Panc1 (cell line): ENCODE measurements around the gene NRG2. TPM values are rescaled to one million over a fixed set of nuclear protein-coding genes. Genes with fewer than 3 reads are reported as not detected.

ENCODE experiments used
- ATAC-seq: fragments of 200-7000 bp; cut with Tn5 transposase; 2 replicates; pipeline ENCODE4 v1.9.1; 2020; ENCODE audit warnings: mild to moderate bottlenecking, moderate library complexity
- BruUV-seq: library from RNA; stranded (reverse); fragments of 400-500 nt; replicated peaks from 2 replicates; lab custom pipeline; 2021; lab: Mats Ljungman, UMichigan
- CTCF ChIA-PET: fragments of 300-600 bp; sonication (Branson Sonifier 250); formaldehyde crosslinking; loops from one replicate; lab custom pipeline; 2022; ENCODE audit warnings: antibody characterized with exemption; lab: Charles Lee
- POLR2A ChIA-PET: fragments of 300-600 bp; sonication (Branson Sonifier 250); formaldehyde crosslinking; loops from one replicate; lab custom pipeline; 2022; ENCODE audit warnings: antibody characterized with exemption; lab: Charles Lee
- DNase-seq: peaks from one replicate; pipeline ENCODE4 v3.0.0-alpha.2; 2010; ENCODE audit warnings: low read depth, low spot score
- H3K27ac ChIP-seq: 2 replicates; pipeline ENCODE4 v1.5.1; 2011; ENCODE audit warnings: mild to moderate bottlenecking, low read length, inconsistent platforms
- H3K27me3 ChIP-seq: fragments of 200-500 bp; sonication (Bioruptor generic); 2 replicates; pipeline ENCODE4 v1.6.0; 2014; ENCODE audit warnings: low read length, inconsistent platforms; ENCODE audit not compliant: control insufficient read depth, insufficient read depth
- H3K36me3 ChIP-seq: fragments of 200-500 bp; sonication (Bioruptor generic); 2 replicates; pipeline ENCODE4 v1.5.1; 2014; ENCODE audit warnings: inconsistent platforms, mild to moderate bottlenecking, low read length, moderate library complexity; ENCODE audit not compliant: control insufficient read depth, insufficient read depth
- H3K4me1 ChIP-seq: 2 replicates; pipeline ENCODE4 v1.5.1; 2011; ENCODE audit warnings: inconsistent platforms, mild to moderate bottlenecking, low read length, moderate library complexity; ENCODE audit not compliant: control insufficient read depth, insufficient read depth
- H3K4me3 ChIP-seq, 2 experiments: 2 replicates each; pipeline ENCODE4 v1.5.1; 2011 to 2012; ENCODE audit warnings: low read depth in 2 of 2, low read length in 2 of 2, mild to moderate bottlenecking in 2 of 2, inconsistent platforms in 1 of 2, moderate library complexity in 1 of 2
- H3K9me3 ChIP-seq: fragments of 200-500 bp; sonication (Bioruptor generic); 2 replicates; pipeline ENCODE4 v1.5.1; 2014; ENCODE audit warnings: low read depth, mild to moderate bottlenecking, inconsistent platforms, low read length, moderate library complexity; ENCODE audit not compliant: control insufficient read depth, insufficient read depth
- CTCF ChIP-seq: fragments of 450-650 bp; IDR thresholded peaks from 2 replicates; pipeline ENCODE4 v1.5.1; 2017; ENCODE audit warnings: mild to moderate bottlenecking
- POLR2AphosphoS5 ChIP-seq: IDR thresholded peaks from 2 replicates; pipeline ENCODE4 v1.6.1; 2012; ENCODE audit warnings: mild to moderate bottlenecking, low read depth, low read length, moderate library complexity
- REST ChIP-seq, 2 experiments: IDR thresholded peaks; 2 replicates each; pipeline ENCODE4 v1.6.1; 2011 to 2012; ENCODE audit warnings: low read depth in 2 of 2, control low read depth in 1 of 2, low read length in 1 of 2, mild to moderate bottlenecking in 1 of 2, moderate library complexity in 1 of 2; ENCODE audit not compliant: insufficient read depth in 1 of 2
- SIN3A ChIP-seq: IDR thresholded peaks from 2 replicates; pipeline ENCODE4 v1.6.1; 2012; ENCODE audit warnings: low read depth, mild to moderate bottlenecking, low read length, moderate library complexity, borderline replicate concordance; ENCODE audit not compliant: insufficient read depth
- TCF7L2 ChIP-seq: IDR thresholded peaks from 2 replicates; pipeline ENCODE4 v1.6.1; 2011; ENCODE audit warnings: mild to moderate bottlenecking, low read depth, low read length, inconsistent platforms
- in situ Hi-C: cut with HindIII; loops from 2 replicates; pipeline ENCODE4 v1.10.0; 2016; ENCODE audit warnings: low sequenced_read_pairs, low pct_unique_long_range_greater_than_20kb
- intact Hi-C: fragments of 100-400 bp; cut with micrococcal nuclease; formaldehyde crosslinking; loops from one replicate; pipeline ENCODE4 v1.10.0; 2022; ENCODE audit not compliant: unreplicated experiment
- total RNA-seq: library from RNA; stranded (reverse); gene quantifications from one replicate; pipeline ENCODE4 v1.2.1, GENCODE V29; 2021; ENCODE audit not compliant: unreplicated experiment

Gene NRG2
- total RNA-seq, 1 experiment from 2014 or later: 20.2 TPM

GRCh38 chr5:139872052-139872766 is 170.9 kb downstream of the NRG2 start:
- Histone ChIP-seq H3K9me3 (no peaks in the 10 kb centered on the region), H3K27ac (no peak overlapping the region), H3K27me3 (no peaks in the 10 kb centered on the region), H3K4me3 (no peak overlapping the region), H3K4me1 (no peaks in the 10 kb centered on the region), H3K36me3 (no peaks in the 10 kb centered on the region)
- in situ Hi-C loops (no loop called here), intact Hi-C loops (no loop called here)
- no peak for ATAC-seq
- BruUV-seq: no TSS peak
- POLR2A ChIA-PET: interaction anchor here (0.9 kb wide), 1 partner anchor 8 kb away, joined by 4 read pairs; no protein-coding TSS in a partner anchor
- TF ChIP-seq CTCF (no peak; the same call in 1 of the 2 replicates), TCF7L2 (no peak), POLR2AphosphoS5 (no peak), SIN3A (no peak), REST (IDR thresholded peaks at IDR 0.05; ENCODE audit: insufficient read depth in 1 of 2, low read depth in 2 of 2, low read length in 1 of 2) (no peak)
- DNase-seq: no peak
- CTCF ChIA-PET: no interaction called here

- Histone ChIP-seq H3K27ac (no peak overlapping the region), H3K9me3 (no peaks in the 10 kb centered on the region), H3K4me3 (no peak overlapping the region), H3K36me3 (no peaks in the 10 kb centered on the region), H3K27me3 (no peaks in the 10 kb centered on the region), H3K4me1 (no peaks in the 10 kb centered on the region)
- no peak for TF ChIP-seq TCF7L2
- no peak for TF ChIP-seq POLR2AphosphoS5
- no peak for TF ChIP-seq REST (IDR thresholded peaks at IDR 0.05; ENCODE audit: insufficient read depth in 1 of 2, low read depth in 2 of 2, low read length in 1 of 2)
- TF ChIP-seq CTCF: no peak
- TF ChIP-seq SIN3A: no peak
- POLR2A ChIA-PET: interaction anchor here (0.9 kb wide), 1 partner anchor 9 kb away, joined by 4 read pairs; no protein-coding TSS in a partner anchor
- intact Hi-C loops: no loop called here
- in situ Hi-C loops: no loop called here
- no TSS peak for BruUV-seq
- ATAC-seq: no peak
- CTCF ChIA-PET: no interaction called here
- no peak for DNase-seq
Observed at GRCh38 chr5:139871614-139872013, 171.5 kb downstream of the NRG2 start.
